ENCODE results near the gene PCAT7. TPM values are rescaled to one million over a fixed set of nuclear protein-coding genes. Genes with fewer than 3 reads are reported as not detected.

PCAT7 gene
- total and polyA plus RNA-seq, 7 donors = 0.12 to 0.62 (median 0.42) TPM; not detected in 2

DNA sequence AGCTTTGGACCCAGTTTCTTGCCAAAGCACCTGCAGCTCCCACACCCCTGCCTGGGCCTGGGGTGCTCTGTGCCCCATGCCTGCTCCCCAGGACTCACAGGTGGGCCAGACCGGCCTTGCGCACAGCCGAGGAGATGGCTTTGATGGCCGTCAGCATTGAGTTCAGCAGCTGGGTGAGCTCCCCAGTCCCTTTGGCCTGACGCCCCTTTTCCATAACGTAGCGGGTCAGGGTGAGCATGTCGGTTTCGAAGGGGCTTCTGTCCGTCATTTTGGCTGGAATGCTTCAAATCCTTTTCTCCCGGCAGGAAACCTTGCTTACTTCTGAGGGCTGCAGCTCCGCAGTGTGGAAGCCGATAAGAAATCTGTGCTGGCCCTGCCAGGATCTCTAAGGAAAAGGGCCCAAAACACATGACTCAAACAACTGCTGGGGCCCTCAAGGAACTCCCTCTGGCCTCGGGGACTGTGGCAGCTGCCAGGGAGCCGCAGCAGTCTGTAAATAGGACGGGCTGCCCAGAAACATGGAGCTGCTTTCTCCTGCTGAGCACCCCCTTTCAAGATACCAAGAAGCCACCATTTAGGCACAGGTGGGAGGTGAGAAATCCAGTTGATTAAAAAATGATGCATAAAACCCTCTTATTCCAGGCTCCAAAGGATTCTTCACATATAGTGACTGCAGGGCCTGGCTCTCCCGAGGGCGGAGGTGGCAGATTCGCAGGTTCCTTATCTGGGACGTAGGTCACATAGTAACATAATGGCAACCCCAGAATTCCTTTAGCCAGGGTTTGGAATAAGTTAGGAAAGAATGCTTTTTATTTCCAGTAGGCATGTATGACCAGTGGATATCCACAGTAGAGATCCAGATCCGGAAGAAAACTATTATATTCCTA lies 38.8 kb downstream of the PCAT7 start, which contains the start of gene FBP2:
Gene FBP2 (minus strand): TSS at position 366 of the 887 bp plus-strand sequence. CDS start 98 bp downstream, at position 268.
- ATAC-seq (peak; percentile 78 to 91 (median 90)), DNase-seq (peak in 1 of 2 donors; percentile 78)
- H3K36me3 ChIP-seq (ENCODE audit: insufficient read depth in 1 of 2, low read depth in 1 of 2) = no peaks in the 10 kb centered on the region
- H3K9me3 ChIP-seq = no peaks in the 10 kb centered on the region
- peak within 1 kb of the TSS; percentile 74 for H3K4me3 ChIP-seq
- intact Hi-C loops (cut with DNase I) = no loop called here
- peaks cover 6% of the 10 kb centered on the region for H3K4me1 ChIP-seq
- H3K27me3 ChIP-seq (ENCODE audit: insufficient read depth in 3 of 3, low read length in 2 of 3) = no peaks in the 10 kb centered on the region
- WGBS, 3 donors = 26 to 50% (median 29%) methylated on average over 21 of the region's 21 CpGs
- peak within 1 kb of the TSS; percentile 84 for H3K27ac ChIP-seq
- TF ChIP-seq, protein P1, sequence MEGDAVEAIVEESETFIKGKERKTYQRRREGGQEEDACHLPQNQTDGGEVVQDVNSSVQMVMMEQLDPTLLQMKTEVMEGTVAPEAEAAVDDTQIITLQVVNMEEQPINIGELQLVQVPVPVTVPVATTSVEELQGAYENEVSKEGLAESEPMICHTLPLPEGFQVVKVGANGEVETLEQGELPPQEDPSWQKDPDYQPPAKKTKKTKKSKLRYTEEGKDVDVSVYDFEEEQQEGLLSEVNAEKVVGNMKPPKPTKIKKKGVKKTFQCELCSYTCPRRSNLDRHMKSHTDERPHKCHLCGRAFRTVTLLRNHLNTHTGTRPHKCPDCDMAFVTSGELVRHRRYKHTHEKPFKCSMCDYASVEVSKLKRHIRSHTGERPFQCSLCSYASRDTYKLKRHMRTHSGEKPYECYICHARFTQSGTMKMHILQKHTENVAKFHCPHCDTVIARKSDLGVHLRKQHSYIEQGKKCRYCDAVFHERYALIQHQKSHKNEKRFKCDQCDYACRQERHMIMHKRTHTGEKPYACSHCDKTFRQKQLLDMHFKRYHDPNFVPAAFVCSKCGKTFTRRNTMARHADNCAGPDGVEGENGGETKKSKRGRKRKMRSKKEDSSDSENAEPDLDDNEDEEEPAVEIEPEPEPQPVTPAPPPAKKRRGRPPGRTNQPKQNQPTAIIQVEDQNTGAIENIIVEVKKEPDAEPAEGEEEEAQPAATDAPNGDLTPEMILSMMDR (IDR thresholded peaks at IDR 0.05) = no peak

DNA sequence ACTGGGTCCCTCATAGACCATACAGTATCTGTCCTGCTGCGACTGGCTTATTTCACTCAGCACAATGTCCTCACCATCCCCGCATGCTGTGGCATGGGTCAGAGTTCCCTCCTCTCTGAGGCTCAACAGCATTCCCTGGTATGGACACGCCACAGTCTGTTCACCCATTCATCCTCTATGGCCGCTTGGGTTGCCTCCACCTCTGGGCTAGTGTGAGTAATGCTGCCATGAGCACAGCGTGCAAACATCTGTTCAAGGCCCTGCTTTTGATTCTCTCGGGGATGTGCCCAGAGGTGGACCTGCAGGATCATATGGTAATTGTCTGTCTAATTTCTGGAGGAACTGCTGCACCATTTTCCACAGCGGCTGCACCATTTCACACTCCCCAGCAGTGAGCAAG lies 44.2 kb downstream of the PCAT7 start:
- intact Hi-C loops (cut with DNase I) = no loop called here
- DNase-seq = no peak
- Histone ChIP-seq H3K27me3 (ENCODE audit: insufficient read depth in 3 of 3, low read length in 2 of 3) (no peaks in the 10 kb centered on the region), H3K27ac (peak overlapping the region; percentile 93), H3K9me3 (no peaks in the 10 kb centered on the region), H3K36me3 (ENCODE audit: insufficient read depth in 1 of 2, low read depth in 1 of 2) (no peaks in the 10 kb centered on the region), H3K4me3 (no peak overlapping the region), H3K4me1 (peaks cover 9% of the 10 kb centered on the region)
- no peak for ATAC-seq
- 69 to 92% (median 87%) methylated on average over 7 of the region's 7 CpGs for WGBS, 3 donors
- TF ChIP-seq, protein P1 (IDR thresholded peaks at IDR 0.05) = no peak

GRCh38 chr9:94600258-94600657 lies 45.4 kb downstream of the PCAT7 start:
- DNase-seq (peak; percentile 33 to 88), ATAC-seq (peak; percentile 91 to 97 (median 96))
- TF ChIP-seq, protein P1 (IDR thresholded peaks at IDR 0.05) = no peak
- Histone ChIP-seq H3K27me3 (ENCODE audit: insufficient read depth in 3 of 3, low read length in 2 of 3) (no peaks in the 10 kb centered on the region), H3K4me3 (peak overlapping the region; percentile 45), H3K36me3 (ENCODE audit: insufficient read depth in 1 of 2, low read depth in 1 of 2) (no peaks in the 10 kb centered on the region), H3K27ac (peak overlapping the region; percentile 93), H3K9me3 (no peaks in the 10 kb centered on the region), H3K4me1 (peaks cover 5% of the 10 kb centered on the region)
- intact Hi-C loops (cut with DNase I) = loop anchor here in 1 of 2 donors (5.0 kb wide), 1 partner anchor 308 kb away; no protein-coding TSS in a partner anchor
- 26 to 51% (median 30%) methylated on average over 8 of the region's 8 CpGs for WGBS, 3 donors

DNA sequence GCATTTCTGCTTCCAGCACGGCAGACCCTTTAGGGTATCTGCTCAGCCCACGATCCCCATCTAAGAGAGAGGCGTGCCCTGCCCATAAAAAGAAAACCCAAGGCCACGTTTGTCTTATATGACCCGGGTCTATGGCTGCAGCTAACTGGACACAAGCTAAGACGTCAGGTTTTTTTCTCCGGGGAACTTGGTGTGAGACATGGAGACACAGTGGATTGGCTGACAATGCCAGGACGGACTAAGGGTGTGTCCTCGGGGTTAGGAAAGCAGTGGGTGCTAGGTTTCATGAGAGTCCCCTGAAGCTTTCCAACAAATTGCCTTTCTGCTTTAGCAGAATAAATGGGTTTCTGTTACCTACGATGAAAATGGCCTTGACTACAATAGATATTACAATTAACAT lies 45.8 kb downstream of the PCAT7 start:
- Histone ChIP-seq H3K36me3 (ENCODE audit: insufficient read depth in 1 of 2, low read depth in 1 of 2) (no peaks in the 10 kb centered on the region), H3K27me3 (ENCODE audit: insufficient read depth in 3 of 3, low read length in 2 of 3) (no peaks in the 10 kb centered on the region), H3K27ac (peak overlapping the region; percentile 93), H3K4me3 (peak overlapping the region; percentile 45), H3K4me1 (peaks cover 5% of the 10 kb centered on the region), H3K9me3 (no peaks in the 10 kb centered on the region)
- DNase-seq (no peak), ATAC-seq (peak; percentile 55 to 81 (median 76))
- TF ChIP-seq, protein P1 (IDR thresholded peaks at IDR 0.05) = no peak
- intact Hi-C loops (cut with DNase I) = loop anchor here in 1 of 2 donors (5.0 kb wide), 1 partner anchor 308 kb away; no protein-coding TSS in a partner anchor
- 29 to 70% (median 38%) methylated on average over 10 of the region's 10 CpGs for WGBS, 3 donors

Data from psoas muscle (tissue), 8 donors.